Measurements from ENCODE around the gene ENTREP3.

Gene ENTREP3

GRCh38 chr1:155295942-155296267 is 40.6 kb upstream of the ENTREP3 start:
- peaks cover 3 to 41% (median 24%) of the 10 kb centered on the region in 3 experiments for H3K27me3 ChIP-seq (ENCODE audit: control insufficient read depth in 3 of 3, insufficient read depth in 3 of 3, low read depth in 1 of 3, low read length in 3 of 3)
- H3K4me3 ChIP-seq (ENCODE audit: low read length in 2 of 2) = peak overlapping the region in 1 of 2 donors; percentile 15
- no peak overlapping the region for H2BK12ac ChIP-seq (ENCODE audit: low read length)
- peaks cover 0 to 15% of the 10 kb centered on the region in 2 donors for H3K9me3 ChIP-seq (replicated peaks in 1 of 2; ENCODE audit: control insufficient read depth in 2 of 2, insufficient read depth in 1 of 2, low read depth in 1 of 2, low read length in 2 of 2)
- H3K4ac ChIP-seq (ENCODE audit: low read length) = no peak overlapping the region
- no peak overlapping the region for H4K91ac ChIP-seq (ENCODE audit: low read depth, low read length, poor library complexity)
- peaks cover 2 to 3% of the 10 kb centered on the region in 2 donors for H3K4me1 ChIP-seq (ENCODE audit: control insufficient read depth in 2 of 2, insufficient read depth in 1 of 2, low read depth in 1 of 2, low read length in 2 of 2)
- no peak for DNase-seq (ENCODE audit: low spot score)
- no peak overlapping the region for H3K4me2 ChIP-seq (ENCODE audit: insufficient read depth, low read length, poor library complexity, severe bottlenecking)
- H3K18ac ChIP-seq (ENCODE audit: low read length) = no peak overlapping the region
- peak overlapping the region; percentile 14 for H2BK120ac ChIP-seq (ENCODE audit: low read depth, low read length)
- H3K23ac ChIP-seq (ENCODE audit: low read depth, low read length, poor library complexity) = no peak overlapping the region
- no peak overlapping the region for H2BK5ac ChIP-seq (ENCODE audit: low read length)
- peak overlapping the region; percentile 71 for H2AFZ ChIP-seq (ENCODE audit: low read length)
- no peak overlapping the region for H3K9ac ChIP-seq (ENCODE audit: low read depth, low read length, poor library complexity)
- H2BK15ac ChIP-seq (ENCODE audit: low read length) = no peak overlapping the region
- H2AK5ac ChIP-seq (ENCODE audit: low read depth, low read length) = peak overlapping the region; percentile 3
- no CpG with 5 or more reads among the region's 7 CpGs for WGBS, 2 donors (ENCODE audit: extremely low coverage in 2 of 2, insufficient read length in 2 of 2, insufficient replicate concordance in 1 of 2)
- H3K36me3 ChIP-seq (replicated peaks in 1 of 2; ENCODE audit: control insufficient read depth in 2 of 2, insufficient read depth in 2 of 2, low read length in 2 of 2) = no peaks in the 10 kb centered on the region
- H3K79me1 ChIP-seq (ENCODE audit: low read depth, low read length) = no peaks in the 10 kb centered on the region
- no peak overlapping the region for H3K27ac ChIP-seq (replicated peaks; ENCODE audit: low read length)
- H4K8ac ChIP-seq (ENCODE audit: low read depth, low read length) = no peak overlapping the region
- H3K14ac ChIP-seq (ENCODE audit: low read length) = no peak overlapping the region

GRCh38 chr1:155295183-155295941 is 40.1 kb upstream of the ENTREP3 start:
- peaks cover 2 to 3% of the 10 kb centered on the region in 2 donors for H3K4me1 ChIP-seq (ENCODE audit: control insufficient read depth in 2 of 2, insufficient read depth in 1 of 2, low read depth in 1 of 2, low read length in 2 of 2)
- H3K27ac ChIP-seq (replicated peaks; ENCODE audit: low read length) = no peak overlapping the region
- peak overlapping the region; percentile 2 for H2BK15ac ChIP-seq (ENCODE audit: low read length)
- H3K79me1 ChIP-seq (ENCODE audit: low read depth, low read length) = no peaks in the 10 kb centered on the region
- peaks cover 3 to 41% (median 24%) of the 10 kb centered on the region in 3 experiments for H3K27me3 ChIP-seq (ENCODE audit: control insufficient read depth in 3 of 3, insufficient read depth in 3 of 3, low read depth in 1 of 3, low read length in 3 of 3)
- no peak overlapping the region for H4K91ac ChIP-seq (ENCODE audit: low read depth, low read length, poor library complexity)
- H2BK120ac ChIP-seq (ENCODE audit: low read depth, low read length) = peak overlapping the region; percentile 14
- H3K18ac ChIP-seq (ENCODE audit: low read length) = peak overlapping the region; percentile 81
- H3K4me2 ChIP-seq (ENCODE audit: insufficient read depth, low read length, poor library complexity, severe bottlenecking) = peak overlapping the region; percentile 35
- DNase-seq (ENCODE audit: low spot score) = no peak
- no CpG with 5 or more reads among the region's 47 CpGs for WGBS, 2 donors (ENCODE audit: extremely low coverage in 2 of 2, insufficient read length in 2 of 2, insufficient replicate concordance in 1 of 2)
- peak overlapping the region; percentile 11 for H2BK5ac ChIP-seq (ENCODE audit: low read length)
- peak overlapping the region; percentile 78 for H2AK5ac ChIP-seq (ENCODE audit: low read depth, low read length)
- H3K23ac ChIP-seq (ENCODE audit: low read depth, low read length, poor library complexity) = peak overlapping the region; percentile 46
- peaks cover 0 to 15% of the 10 kb centered on the region in 2 donors for H3K9me3 ChIP-seq (replicated peaks in 1 of 2; ENCODE audit: control insufficient read depth in 2 of 2, insufficient read depth in 1 of 2, low read depth in 1 of 2, low read length in 2 of 2)
- peak overlapping the region; percentile 71 for H2AFZ ChIP-seq (ENCODE audit: low read length)
- H3K36me3 ChIP-seq (replicated peaks in 1 of 2; ENCODE audit: control insufficient read depth in 2 of 2, insufficient read depth in 2 of 2, low read length in 2 of 2) = no peaks in the 10 kb centered on the region
- H3K4ac ChIP-seq (ENCODE audit: low read length) = no peak overlapping the region
- H3K14ac ChIP-seq (ENCODE audit: low read length) = no peak overlapping the region
- no peak overlapping the region for H2BK12ac ChIP-seq (ENCODE audit: low read length)
- H3K9ac ChIP-seq (ENCODE audit: low read depth, low read length, poor library complexity) = peak overlapping the region; percentile 55
- peak overlapping the region in 1 of 2 donors; percentile 55 for H3K4me3 ChIP-seq (ENCODE audit: low read length in 2 of 2)
- no peak overlapping the region for H4K8ac ChIP-seq (ENCODE audit: low read depth, low read length)

- Histone ChIP-seq H2BK120ac (ENCODE audit: low read depth, low read length) (no peak overlapping the region), H3K9me3 (replicated peaks in 1 of 2; ENCODE audit: control insufficient read depth in 2 of 2, insufficient read depth in 1 of 2, low read depth in 1 of 2, low read length in 2 of 2) (peaks cover 0 to 15% of the 10 kb centered on the region in 2 donors), H3K79me1 (ENCODE audit: low read depth, low read length) (no peaks in the 10 kb centered on the region), H2AFZ (ENCODE audit: low read length) (peak overlapping the region; percentile 71), H3K27me3 (ENCODE audit: control insufficient read depth in 3 of 3, insufficient read depth in 3 of 3, low read depth in 1 of 3, low read length in 3 of 3) (peaks cover 3 to 41% (median 24%) of the 10 kb centered on the region in 3 experiments), H3K4me1 (ENCODE audit: control insufficient read depth in 2 of 2, insufficient read depth in 1 of 2, low read depth in 1 of 2, low read length in 2 of 2) (peaks cover 2 to 3% of the 10 kb centered on the region in 2 donors), H3K4ac (ENCODE audit: low read length) (no peak overlapping the region), H2BK15ac (ENCODE audit: low read length) (peak overlapping the region; percentile 2), H3K36me3 (replicated peaks in 1 of 2; ENCODE audit: control insufficient read depth in 2 of 2, insufficient read depth in 2 of 2, low read length in 2 of 2) (peaks cover 0 to 4% of the 10 kb centered on the region in 2 donors), H2BK5ac (ENCODE audit: low read length) (no peak overlapping the region), H3K27ac (replicated peaks; ENCODE audit: low read length) (no peak overlapping the region), H4K8ac (ENCODE audit: low read depth, low read length) (no peak overlapping the region), H4K91ac (ENCODE audit: low read depth, low read length, poor library complexity) (no peak overlapping the region), H2BK12ac (ENCODE audit: low read length) (no peak overlapping the region), H3K4me2 (ENCODE audit: insufficient read depth, low read length, poor library complexity, severe bottlenecking) (peak overlapping the region; percentile 35), H3K4me3 (ENCODE audit: low read length in 2 of 2) (no peak overlapping the region), H3K9ac (ENCODE audit: low read depth, low read length, poor library complexity) (peak overlapping the region; percentile 71), H3K23ac (ENCODE audit: low read depth, low read length, poor library complexity) (peak overlapping the region; percentile 46), H3K14ac (ENCODE audit: low read length) (no peak overlapping the region), H2AK5ac (ENCODE audit: low read depth, low read length) (peak overlapping the region; percentile 78), H3K18ac (ENCODE audit: low read length) (peak overlapping the region; percentile 52)
- no peak for DNase-seq (ENCODE audit: low spot score)
- no CpG with 5 or more reads among the region's 46 CpGs for WGBS, 2 donors (ENCODE audit: extremely low coverage in 2 of 2, insufficient read length in 2 of 2, insufficient replicate concordance in 1 of 2)
These were observed 39.4 kb upstream of the ENTREP3 start for GRCh38 chr1:155294520-155295182.

- Histone ChIP-seq H2BK12ac (ENCODE audit: low read length) (peak overlapping the region; percentile 80), H3K4me2 (ENCODE audit: insufficient read depth, low read length, poor library complexity, severe bottlenecking) (no peak overlapping the region), H3K4me1 (ENCODE audit: control insufficient read depth in 2 of 2, insufficient read depth in 1 of 2, low read depth in 1 of 2, low read length in 2 of 2) (peaks cover 2 to 3% of the 10 kb centered on the region in 2 donors), H2BK15ac (ENCODE audit: low read length) (no peak overlapping the region), H3K4me3 (ENCODE audit: low read length in 2 of 2) (no peak overlapping the region), H3K27me3 (ENCODE audit: control insufficient read depth in 3 of 3, insufficient read depth in 3 of 3, low read depth in 1 of 3, low read length in 3 of 3) (peaks cover 3 to 41% (median 24%) of the 10 kb centered on the region in 3 experiments), H3K79me1 (ENCODE audit: low read depth, low read length) (no peaks in the 10 kb centered on the region), H4K8ac (ENCODE audit: low read depth, low read length) (no peak overlapping the region), H3K36me3 (replicated peaks in 1 of 2; ENCODE audit: control insufficient read depth in 2 of 2, insufficient read depth in 2 of 2, low read length in 2 of 2) (peaks cover 0 to 18% of the 10 kb centered on the region in 2 donors), H3K14ac (ENCODE audit: low read length) (no peak overlapping the region), H3K27ac (replicated peaks; ENCODE audit: low read length) (no peak overlapping the region), H3K4ac (ENCODE audit: low read length) (no peak overlapping the region), H4K91ac (ENCODE audit: low read depth, low read length, poor library complexity) (no peak overlapping the region), H2AK5ac (ENCODE audit: low read depth, low read length) (no peak overlapping the region), H3K18ac (ENCODE audit: low read length) (no peak overlapping the region), H3K23ac (ENCODE audit: low read depth, low read length, poor library complexity) (peak overlapping the region; percentile 27), H2AFZ (ENCODE audit: low read length) (no peak overlapping the region), H3K9ac (ENCODE audit: low read depth, low read length, poor library complexity) (no peak overlapping the region), H2BK120ac (ENCODE audit: low read depth, low read length) (no peak overlapping the region), H3K9me3 (replicated peaks in 1 of 2; ENCODE audit: control insufficient read depth in 2 of 2, insufficient read depth in 1 of 2, low read depth in 1 of 2, low read length in 2 of 2) (peaks cover 0 to 15% of the 10 kb centered on the region in 2 donors), H2BK5ac (ENCODE audit: low read length) (no peak overlapping the region)
- WGBS, 2 donors (ENCODE audit: extremely low coverage in 2 of 2, insufficient read length in 2 of 2, insufficient replicate concordance in 1 of 2) = no CpG with 5 or more reads among the region's 17 CpGs
- DNase-seq (ENCODE audit: low spot score) = no peak
These were observed 37.9 kb upstream of the ENTREP3 start for GRCh38 chr1:155293086-155293749.
